Measurements from ENCODE around the gene ARHGAP26.

ARHGAP26 gene

DNA sequence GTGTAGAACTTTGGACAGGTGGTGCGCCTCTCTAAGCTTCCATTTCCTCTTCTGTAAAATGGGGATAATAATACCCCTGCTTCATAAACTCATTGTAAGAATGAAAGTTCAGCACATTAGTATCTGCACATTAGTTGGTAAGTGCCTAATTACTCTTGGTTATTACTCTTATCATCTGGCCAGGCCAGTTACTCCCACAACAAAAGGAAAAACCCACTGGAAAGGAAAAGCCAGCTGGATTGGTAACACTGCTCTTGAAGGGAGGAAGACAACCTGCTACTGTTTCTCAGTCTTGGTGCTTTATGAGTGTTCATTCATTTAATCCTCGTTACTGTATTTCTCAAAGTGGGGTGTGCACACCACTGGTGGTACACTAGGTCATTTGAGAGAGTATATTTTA, 251.4 kb downstream of the ARHGAP26 start:
- TF ChIP-seq, protein P1, sequence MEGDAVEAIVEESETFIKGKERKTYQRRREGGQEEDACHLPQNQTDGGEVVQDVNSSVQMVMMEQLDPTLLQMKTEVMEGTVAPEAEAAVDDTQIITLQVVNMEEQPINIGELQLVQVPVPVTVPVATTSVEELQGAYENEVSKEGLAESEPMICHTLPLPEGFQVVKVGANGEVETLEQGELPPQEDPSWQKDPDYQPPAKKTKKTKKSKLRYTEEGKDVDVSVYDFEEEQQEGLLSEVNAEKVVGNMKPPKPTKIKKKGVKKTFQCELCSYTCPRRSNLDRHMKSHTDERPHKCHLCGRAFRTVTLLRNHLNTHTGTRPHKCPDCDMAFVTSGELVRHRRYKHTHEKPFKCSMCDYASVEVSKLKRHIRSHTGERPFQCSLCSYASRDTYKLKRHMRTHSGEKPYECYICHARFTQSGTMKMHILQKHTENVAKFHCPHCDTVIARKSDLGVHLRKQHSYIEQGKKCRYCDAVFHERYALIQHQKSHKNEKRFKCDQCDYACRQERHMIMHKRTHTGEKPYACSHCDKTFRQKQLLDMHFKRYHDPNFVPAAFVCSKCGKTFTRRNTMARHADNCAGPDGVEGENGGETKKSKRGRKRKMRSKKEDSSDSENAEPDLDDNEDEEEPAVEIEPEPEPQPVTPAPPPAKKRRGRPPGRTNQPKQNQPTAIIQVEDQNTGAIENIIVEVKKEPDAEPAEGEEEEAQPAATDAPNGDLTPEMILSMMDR (IDR thresholded peaks at IDR 0.05; ENCODE audit: low read length, missing control alignments), result no peak

DNA sequence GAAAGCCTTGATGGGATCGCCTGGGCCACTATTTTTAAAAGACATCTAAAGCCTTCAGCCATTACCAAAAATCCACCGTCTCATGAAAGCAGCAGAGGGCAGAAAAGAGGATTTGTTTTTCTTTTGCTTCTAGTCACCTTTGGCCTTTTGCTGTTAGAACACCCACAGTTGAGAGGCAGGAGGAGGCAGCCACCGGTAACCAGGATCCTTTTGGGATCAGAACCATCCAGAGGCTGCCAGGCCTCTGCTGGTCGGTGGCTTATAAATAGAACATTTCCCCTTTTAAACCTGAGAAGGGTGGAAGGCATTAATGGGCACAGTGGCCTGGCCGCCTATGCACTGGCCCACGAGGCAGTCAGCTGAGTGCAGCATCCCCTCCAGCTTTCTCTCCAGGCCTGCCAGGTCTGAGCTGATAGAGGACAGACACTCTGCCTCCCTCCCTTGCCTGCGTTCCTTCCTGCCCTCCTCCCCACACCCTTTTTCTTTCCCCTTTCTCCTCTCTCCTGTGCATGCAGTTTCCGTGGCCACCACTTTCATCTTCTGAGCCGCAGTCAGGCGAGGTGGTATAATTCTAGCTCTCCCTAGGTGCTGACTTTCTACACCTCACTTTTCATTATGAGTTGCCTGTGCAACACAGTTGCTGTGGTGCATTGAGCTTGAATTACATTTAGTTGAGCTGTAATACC, 253.4 kb downstream of the ARHGAP26 start:
- H3K4me3 ChIP-seq (replicated peaks; ENCODE audit: low read depth, low read length), result no peak overlapping the region
- TF ChIP-seq, protein P1 (IDR thresholded peaks at IDR 0.05; ENCODE audit: low read length, missing control alignments), result peak; percentile 8
- no peak for DNase-seq (ENCODE audit: low read depth)

More for the DNA sequence above, 251.4 kb downstream of the ARHGAP26 start:
- DNase-seq (ENCODE audit: low read depth), result no peak
- no peak overlapping the region for H3K4me3 ChIP-seq (replicated peaks; ENCODE audit: low read depth, low read length)

DNA sequence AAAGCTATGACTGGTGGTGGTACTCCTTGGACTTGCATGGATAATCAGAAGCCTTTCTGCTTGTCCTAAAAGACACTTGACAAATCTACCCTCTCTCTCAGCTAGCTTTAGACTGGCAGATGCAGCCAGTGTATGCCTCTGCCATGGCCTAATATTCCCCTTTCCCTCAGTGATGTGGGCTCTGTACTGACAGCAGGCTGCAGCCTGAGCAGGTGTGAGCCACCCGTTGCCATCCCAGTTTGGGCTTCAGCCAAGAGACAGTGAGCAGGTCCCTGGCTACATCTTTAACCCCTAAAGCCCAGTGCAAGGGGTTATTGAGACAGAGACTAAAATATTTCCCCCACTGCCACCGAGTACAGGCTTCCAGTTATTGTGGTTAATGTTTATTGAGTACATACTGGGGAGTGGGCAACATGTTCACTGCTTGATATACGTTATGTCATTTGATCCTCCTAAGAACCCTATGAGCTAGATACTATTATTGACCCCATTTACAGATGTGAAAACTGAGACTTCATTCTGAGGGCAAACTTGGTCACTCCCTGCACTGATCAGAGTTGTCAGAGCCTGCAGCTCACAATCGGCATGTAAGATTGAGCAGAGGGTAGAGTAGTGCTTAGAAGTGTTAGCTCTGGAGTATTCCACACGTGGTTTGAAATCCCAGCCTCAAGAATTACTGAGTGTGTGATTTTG, 254.2 kb downstream of the ARHGAP26 start:
- no peak overlapping the region for H3K4me3 ChIP-seq (replicated peaks; ENCODE audit: low read depth, low read length)
- TF ChIP-seq, protein P1 (IDR thresholded peaks at IDR 0.05; ENCODE audit: low read length, missing control alignments), result no peak
- DNase-seq (ENCODE audit: low read depth), result no peak

DNA sequence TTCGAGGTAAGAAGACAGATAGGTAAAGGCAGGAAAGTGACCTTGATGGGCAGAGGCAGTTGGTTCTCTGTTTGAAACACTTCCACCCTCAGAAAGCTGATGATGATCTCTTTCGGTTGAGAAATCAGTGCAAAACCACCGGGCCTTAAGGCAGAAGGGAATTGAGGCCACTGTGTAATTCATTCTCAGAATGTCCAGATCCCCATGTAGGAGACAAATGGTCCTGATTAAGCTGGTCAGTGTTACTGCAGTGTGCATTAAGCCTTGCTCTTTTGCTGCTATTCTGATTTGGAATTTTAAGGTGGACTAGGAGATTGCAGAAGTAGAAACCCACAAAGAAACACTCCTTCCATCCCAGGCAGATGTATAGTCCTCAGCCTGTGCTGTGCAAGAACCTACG, 255.2 kb downstream of the ARHGAP26 start:
- DNase-seq (ENCODE audit: low read depth), result no peak
- TF ChIP-seq, protein P1 (IDR thresholded peaks at IDR 0.05; ENCODE audit: low read length, missing control alignments), result no peak
- no peak overlapping the region for H3K4me3 ChIP-seq (replicated peaks; ENCODE audit: low read depth, low read length)

DNA sequence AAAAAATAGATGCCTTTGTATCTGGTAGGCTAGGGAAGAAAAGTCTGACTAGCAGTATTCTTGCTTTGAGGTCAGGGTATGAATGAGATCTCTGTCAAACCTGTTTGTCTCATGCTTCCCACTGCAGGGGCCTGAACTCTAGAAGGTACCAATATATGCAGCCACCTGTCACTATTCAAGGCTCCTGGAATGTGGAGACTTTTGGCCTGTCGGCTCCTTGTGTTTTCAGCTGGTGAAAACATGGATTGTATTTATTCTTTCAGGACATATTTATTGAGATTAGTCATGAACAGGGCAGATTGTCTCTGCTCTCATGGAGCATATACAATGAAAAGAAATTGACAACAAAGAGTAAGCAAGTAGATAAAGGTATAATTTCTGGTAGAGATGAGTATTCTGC, 255.8 kb downstream of the ARHGAP26 start:
- no peak overlapping the region for H3K4me3 ChIP-seq (replicated peaks; ENCODE audit: low read depth, low read length)
- no peak for DNase-seq (ENCODE audit: low read depth)
- TF ChIP-seq, protein P1 (IDR thresholded peaks at IDR 0.05; ENCODE audit: low read length, missing control alignments), result no peak

DNA sequence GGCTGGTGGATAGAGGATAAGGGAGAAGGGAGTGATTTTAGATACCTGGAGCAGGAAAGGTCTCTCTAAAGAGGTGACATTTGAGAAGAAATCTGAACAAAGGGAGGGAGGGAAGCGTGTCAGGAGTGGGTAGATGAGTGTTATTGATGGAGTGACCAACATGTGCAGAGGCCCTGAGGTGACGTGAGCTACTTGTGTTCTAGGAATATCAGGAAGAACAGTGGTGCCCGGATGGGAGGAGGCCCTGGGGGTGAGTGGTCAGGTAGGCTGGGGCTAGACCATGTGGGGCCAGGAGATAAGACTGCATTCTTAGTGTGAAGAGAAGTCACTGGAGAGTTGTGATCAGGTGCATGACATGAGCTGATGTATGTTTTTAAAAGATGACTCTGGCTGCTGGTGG, 256.2 kb downstream of the ARHGAP26 start:
- no peak for DNase-seq (ENCODE audit: low read depth)
- TF ChIP-seq, protein P1 (IDR thresholded peaks at IDR 0.05; ENCODE audit: low read length, missing control alignments), result no peak
- H3K4me3 ChIP-seq (replicated peaks; ENCODE audit: low read depth, low read length), result no peak overlapping the region

All from fibroblast of pulmonary artery (primary cell).